ENCODE measurements around the gene JAG2.

Gene JAG2

DNA sequence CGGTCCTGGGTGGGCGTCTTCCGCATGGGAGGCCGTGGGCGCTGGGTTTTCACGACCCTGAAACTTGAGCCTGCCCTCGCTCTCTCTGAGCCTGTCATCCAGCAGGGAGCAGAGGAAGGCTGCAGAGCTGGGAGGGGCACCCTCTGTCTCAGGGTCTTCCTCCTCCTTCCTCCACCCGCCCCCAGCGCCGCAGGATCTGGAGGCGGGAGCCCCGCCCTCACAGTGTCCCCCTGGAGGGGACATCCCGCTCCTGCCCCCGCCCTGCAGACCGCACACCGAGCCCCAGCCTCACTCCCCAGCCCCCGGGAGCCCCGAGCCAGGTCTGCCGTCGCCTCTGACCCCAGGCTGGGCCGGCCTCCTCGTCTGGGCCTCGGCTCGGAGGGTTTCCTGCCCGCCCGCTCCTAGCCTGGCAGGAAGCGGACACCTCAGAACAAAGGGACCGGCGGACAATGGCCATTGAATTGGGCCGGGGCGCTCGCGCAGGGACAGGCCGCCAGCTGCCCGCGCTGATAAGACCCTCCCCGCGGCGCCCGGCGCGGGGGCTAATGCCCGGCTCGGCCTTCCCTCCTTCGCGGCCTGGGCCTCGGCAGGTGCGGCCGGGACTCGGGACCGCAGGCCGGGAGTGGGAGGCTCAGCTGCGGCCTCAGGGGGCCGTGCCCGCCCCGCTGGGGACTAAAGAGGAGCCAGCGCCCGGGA is 27.8 kb upstream of the JAG2 start:
- TF ChIP-seq, protein P1, sequence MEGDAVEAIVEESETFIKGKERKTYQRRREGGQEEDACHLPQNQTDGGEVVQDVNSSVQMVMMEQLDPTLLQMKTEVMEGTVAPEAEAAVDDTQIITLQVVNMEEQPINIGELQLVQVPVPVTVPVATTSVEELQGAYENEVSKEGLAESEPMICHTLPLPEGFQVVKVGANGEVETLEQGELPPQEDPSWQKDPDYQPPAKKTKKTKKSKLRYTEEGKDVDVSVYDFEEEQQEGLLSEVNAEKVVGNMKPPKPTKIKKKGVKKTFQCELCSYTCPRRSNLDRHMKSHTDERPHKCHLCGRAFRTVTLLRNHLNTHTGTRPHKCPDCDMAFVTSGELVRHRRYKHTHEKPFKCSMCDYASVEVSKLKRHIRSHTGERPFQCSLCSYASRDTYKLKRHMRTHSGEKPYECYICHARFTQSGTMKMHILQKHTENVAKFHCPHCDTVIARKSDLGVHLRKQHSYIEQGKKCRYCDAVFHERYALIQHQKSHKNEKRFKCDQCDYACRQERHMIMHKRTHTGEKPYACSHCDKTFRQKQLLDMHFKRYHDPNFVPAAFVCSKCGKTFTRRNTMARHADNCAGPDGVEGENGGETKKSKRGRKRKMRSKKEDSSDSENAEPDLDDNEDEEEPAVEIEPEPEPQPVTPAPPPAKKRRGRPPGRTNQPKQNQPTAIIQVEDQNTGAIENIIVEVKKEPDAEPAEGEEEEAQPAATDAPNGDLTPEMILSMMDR (IDR thresholded peaks at IDR 0.05; ENCODE audit: insufficient read depth, low read length, missing control alignments), result no peak
- POLR2A ChIA-PET, result no interaction called here
- CTCF ChIA-PET, result interaction anchor here (3.3 kb wide), 1 partner anchor 8 kb away, joined by 17 read pairs; no protein-coding TSS in a partner anchor
- no peak for DNase-seq (ENCODE audit: low read depth, low spot score)
- H3K4me3 ChIP-seq (ENCODE audit: low read depth, low read length), result no peak overlapping the region

DNA sequence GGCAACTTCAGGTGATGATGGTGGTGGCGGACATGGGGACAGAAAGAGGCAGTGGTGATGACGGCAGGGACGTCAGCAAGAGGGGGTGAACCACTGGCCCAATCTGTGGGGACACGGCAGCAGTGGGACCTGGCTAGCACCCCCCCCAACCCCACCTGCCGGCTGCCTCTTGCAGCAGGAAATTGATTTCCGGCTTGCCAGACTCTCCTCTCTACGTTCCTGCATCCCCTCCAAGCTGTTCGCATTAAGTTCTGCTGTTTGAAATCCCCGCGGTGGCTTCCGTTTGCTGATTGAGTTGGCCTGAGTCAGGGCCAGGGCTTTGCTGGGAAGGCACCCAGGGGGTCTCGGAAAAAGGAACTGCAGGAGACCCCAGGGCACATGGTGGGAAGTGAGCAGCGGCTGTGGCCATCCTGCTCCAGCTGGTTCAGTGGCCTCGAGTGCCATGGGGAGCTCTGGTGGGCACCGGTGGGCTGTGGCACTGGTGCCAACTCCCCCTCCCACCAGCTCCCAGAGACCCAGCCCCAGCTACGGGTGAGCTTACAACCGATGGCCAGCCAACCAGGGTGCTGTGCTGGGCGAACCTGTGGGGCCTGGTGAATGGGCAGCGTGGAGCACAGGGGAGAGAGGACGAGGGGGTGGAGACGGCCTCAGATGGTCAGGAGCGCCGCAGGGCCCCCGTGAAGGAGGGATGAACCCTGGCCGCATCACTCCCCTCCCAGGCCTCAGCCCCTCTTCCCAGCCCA is 27.1 kb upstream of the JAG2 start:
- no peak overlapping the region for H3K4me3 ChIP-seq (ENCODE audit: low read depth, low read length)
- DNase-seq (ENCODE audit: low read depth, low spot score), result no peak
- TF ChIP-seq, protein P1 (IDR thresholded peaks at IDR 0.05; ENCODE audit: insufficient read depth, low read length, missing control alignments), result no peak
- CTCF ChIA-PET, result interaction anchor here (1.1 to 3.3 kb wide), 4 partner anchors 8 to 156 kb away, joined by 3 to 17 read pairs (median 8); partner anchors contain the start of gene NUDT14
- POLR2A ChIA-PET, result no interaction called here

DNA sequence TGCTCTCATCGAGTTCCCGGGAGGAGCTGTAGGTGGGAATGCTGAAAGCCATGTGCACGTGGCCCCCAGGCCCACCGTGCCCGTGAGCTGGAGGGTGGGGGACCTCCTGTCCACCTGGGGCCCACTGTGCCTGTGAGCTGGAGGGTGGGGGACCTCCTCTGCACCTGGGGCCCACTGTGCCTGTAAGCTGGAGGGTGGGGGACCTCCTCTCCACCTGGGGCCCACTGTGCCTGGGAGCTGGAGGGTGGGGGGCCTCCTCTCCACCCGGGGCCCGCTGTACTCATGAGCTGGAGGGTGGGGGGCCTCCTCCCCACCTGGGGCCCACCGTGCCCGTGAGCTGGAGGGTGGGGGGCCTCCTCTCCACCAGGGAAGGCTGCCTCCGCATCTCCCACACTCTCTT is 26.5 kb upstream of the JAG2 start:
- TF ChIP-seq, protein P1 (IDR thresholded peaks at IDR 0.05; ENCODE audit: insufficient read depth, low read length, missing control alignments), result no peak
- CTCF ChIA-PET, result interaction anchor here (1.1 to 3.3 kb wide), 6 partner anchors 9 to 157 kb away, joined by 3 to 17 read pairs (median 5); partner anchors contain the start of gene NUDT14
- H3K4me3 ChIP-seq (ENCODE audit: low read depth, low read length), result no peak overlapping the region
- POLR2A ChIA-PET, result no interaction called here
- no peak for DNase-seq (ENCODE audit: low read depth, low spot score)

DNA sequence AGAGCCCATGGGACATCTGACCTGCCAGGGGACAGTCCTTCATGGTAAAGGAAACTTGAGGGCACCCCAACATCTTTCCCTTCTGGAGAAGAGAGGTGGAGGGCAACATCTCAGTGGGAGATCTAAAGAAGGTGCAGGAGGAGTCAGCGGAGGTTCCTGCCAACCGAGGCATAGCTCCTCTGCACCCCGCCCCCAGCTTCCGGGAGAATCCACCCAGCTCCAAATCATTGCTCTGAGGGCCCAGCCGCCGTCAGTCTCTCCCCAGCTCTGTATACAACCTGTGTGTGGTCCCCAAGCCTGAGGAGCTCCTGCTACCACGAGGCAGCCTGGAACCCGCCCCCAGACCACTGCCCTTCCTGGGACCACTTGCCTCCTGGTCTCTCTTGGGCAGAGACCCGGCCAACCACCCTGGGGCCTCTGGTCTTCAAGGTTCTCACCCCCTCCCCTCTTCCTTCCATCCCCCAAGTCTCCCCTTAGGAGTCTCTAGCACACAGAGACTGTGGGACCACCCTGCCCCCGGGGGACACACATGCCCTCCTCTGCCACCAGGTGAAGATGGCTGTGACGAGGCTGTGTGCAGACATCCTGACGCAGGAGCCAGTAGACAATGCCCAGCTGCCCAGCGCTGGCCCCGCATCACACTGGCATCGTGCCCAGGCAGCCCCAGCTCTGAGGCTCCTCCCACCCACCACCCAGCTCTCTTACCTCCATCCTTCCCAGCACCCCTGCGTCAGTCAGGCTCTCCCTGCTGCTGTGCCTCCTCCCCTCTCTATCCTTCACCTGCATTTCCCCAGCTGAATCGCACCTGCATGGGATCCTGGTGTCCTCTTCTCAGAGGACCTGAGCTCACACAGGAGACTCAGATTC is 25.6 kb upstream of the JAG2 start:
- ChIA-PET CTCF (interaction anchor here (1.2 to 3.3 kb wide), 5 partner anchors 10 to 158 kb away, joined by 4 to 17 read pairs (median 5); partner anchors contain the start of gene NUDT14), POLR2A (no interaction called here)
- H3K4me3 ChIP-seq (ENCODE audit: low read depth, low read length), result no peak overlapping the region
- TF ChIP-seq, protein P1 (IDR thresholded peaks at IDR 0.05; ENCODE audit: insufficient read depth, low read length, missing control alignments), result no peak
- no peak for DNase-seq (ENCODE audit: low read depth, low spot score)

DNA sequence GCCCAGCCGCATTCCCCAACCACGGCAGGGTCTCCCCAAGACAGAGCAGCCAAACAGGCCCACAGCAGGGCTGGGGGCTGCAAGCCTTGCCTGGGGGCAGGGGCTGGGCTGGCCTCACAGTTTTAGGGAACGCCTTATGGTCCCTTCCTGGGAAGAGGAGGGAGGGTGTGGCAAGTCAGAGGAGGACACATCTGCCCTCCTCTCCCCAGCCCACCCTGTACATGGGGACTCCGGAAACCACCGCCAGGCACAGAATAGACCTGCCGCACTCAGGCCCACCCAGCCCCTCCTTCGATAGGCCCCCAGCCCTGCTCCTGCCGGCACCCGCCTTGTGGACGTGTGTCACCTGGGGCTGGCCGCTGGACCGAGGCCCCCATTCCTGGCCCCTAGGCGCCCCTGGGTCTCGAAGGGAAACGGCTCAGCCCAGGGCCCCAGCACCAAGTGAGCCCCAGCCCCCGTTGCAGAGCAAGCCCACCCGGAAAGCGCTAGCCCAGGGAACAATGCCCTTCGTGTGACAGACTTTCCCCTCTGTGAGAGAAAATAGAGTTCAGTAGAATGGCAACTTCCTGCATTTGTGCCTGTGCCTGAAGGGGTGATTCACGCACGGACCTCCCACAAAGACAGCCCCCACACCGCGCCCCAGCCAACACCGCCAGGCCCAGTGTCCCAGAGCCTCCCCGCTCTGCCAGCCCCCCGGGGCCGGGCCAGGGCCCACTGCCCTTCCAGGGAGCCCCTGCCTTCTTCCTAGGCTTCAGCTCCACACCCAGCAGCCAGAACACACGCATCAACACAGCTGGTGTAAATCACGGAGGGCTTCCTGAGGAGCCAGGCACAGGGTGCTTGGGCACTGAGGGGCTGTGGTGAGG is 24.5 kb upstream of the JAG2 start:
- TF ChIP-seq, protein P1 (IDR thresholded peaks at IDR 0.05; ENCODE audit: insufficient read depth, low read length, missing control alignments), result no peak
- ChIA-PET CTCF (interaction anchor here (2.4 to 3.3 kb wide), 2 partner anchors 11 to 12 kb away, joined by 11 to 17 read pairs; partner anchors contain the start of gene NUDT14), POLR2A (no interaction called here)
- DNase-seq (ENCODE audit: low read depth, low spot score), result no peak
- no peak overlapping the region for H3K4me3 ChIP-seq (ENCODE audit: low read depth, low read length)
